Upper lobe of left lung (tissue), 4 donors: ENCODE data around the gene TMEM8B.

Experiments used
- EP300 ChIP-seq, 4 donors: sonication (generic); formaldehyde crosslinking; IDR thresholded peaks; one replicate each; pipeline ENCODE4 v1.5.1; 2017; ENCODE audit warnings: antibody characterized with exemption in 4 of 4, control low read depth in 2 of 4
- TF ChIP-seq, protein P1 (sequence below), 6 experiments: fragments of 450-650 bp in 4 of 6; fragments of 200-600 bp in 2 of 6; sonication (generic) in 2 of 6; IDR thresholded peaks; one replicate each; pipeline ENCODE4 v1.5.1; 2016 to 2019; ENCODE audit warnings: antibody characterized with exemption in 6 of 6

DNA sequence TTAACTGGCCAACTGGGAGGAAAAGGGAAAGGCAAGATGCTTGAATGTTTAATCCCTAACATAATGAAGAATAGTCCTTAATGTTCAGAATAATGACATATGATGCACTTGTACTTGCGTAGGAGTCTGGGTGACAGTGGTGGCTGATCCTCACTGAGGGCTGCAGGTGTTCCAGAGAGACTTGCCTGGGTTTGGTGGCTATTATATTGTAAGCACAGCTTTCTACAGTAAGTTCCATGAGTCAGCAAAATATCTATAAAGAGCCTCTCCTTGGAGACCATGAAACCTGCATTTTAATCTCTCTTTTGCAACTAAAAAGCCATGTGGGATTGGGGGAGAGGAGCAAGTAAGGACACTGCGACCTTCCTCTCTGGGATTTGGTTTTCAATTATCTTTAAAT is 39.5 kb upstream of the TMEM8B start:
- TF ChIP-seq, protein P1, sequence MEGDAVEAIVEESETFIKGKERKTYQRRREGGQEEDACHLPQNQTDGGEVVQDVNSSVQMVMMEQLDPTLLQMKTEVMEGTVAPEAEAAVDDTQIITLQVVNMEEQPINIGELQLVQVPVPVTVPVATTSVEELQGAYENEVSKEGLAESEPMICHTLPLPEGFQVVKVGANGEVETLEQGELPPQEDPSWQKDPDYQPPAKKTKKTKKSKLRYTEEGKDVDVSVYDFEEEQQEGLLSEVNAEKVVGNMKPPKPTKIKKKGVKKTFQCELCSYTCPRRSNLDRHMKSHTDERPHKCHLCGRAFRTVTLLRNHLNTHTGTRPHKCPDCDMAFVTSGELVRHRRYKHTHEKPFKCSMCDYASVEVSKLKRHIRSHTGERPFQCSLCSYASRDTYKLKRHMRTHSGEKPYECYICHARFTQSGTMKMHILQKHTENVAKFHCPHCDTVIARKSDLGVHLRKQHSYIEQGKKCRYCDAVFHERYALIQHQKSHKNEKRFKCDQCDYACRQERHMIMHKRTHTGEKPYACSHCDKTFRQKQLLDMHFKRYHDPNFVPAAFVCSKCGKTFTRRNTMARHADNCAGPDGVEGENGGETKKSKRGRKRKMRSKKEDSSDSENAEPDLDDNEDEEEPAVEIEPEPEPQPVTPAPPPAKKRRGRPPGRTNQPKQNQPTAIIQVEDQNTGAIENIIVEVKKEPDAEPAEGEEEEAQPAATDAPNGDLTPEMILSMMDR (IDR thresholded peaks at IDR 0.05): no peak
- no peak for TF ChIP-seq EP300 (IDR thresholded peaks at IDR 0.05)
